ENCODE measurements around the gene NAGLU.
"Not testable (repeated sequence)": the region's sequence is repeated elsewhere in the genome, so short reads cannot be mapped to it uniquely, and the experiment has no call there.

Gene NAGLU

DNA sequence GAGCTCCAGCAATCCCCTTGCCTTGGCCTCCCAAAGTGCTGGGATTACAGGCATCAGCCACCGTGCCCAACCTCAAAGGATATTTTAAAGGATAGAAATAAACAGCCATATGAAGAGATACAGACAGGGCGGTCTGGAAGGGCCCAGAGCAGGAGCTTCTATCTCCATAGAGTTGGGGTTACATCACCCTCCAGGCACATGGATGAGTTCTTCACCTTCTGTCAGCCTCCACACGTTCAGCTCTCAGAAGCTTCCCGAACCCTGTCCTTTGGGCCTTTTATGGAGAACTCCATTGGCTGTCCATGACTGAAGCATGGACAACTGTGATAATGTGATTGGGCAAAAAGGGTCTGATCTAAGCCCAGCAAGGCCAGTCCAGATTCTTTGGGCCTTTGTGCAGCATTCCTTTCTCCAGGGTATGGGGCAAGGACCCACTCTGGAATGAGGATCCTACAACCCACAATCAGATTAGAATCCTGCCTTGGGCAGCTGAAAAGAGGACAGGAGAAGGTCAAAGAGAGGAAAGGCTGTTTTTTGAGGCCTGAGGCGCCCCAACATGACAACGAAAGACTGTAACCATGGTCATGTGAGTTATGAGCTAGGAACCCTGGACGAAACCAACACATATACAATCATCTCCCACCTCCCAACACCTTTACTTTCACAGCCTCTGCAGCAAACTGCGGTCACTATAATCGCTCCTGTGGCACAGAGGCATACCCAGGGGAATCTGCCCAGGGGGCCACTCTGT, 9.9 kb downstream of the NAGLU start:
- DNase-seq (ENCODE audit: low read depth): not testable (repeated sequence)

DNA sequence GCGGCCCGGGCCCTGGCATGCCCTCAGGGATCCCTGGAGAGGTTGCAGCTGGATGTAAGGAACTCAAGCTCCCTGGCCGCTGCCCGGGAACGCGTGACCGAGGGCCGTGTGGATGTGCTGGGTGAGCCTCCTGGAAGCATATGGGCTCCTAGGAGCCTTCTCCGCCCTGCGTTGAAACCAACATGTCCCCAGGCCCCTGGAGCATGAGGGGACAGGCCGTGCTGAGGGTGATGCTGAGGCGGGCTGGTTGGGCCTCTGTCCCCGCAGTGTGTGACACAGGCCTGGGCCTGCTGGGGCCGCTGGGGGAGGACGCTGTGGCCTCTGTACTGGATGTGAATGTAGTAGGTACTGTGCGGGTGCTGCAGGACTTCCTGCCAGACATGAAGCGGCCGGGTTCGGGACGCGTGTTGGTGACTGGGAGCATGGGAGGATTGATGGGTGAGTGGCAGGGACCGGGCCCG, 11.0 kb downstream of the NAGLU start:
- no peak for DNase-seq (ENCODE audit: low read depth)

DNA sequence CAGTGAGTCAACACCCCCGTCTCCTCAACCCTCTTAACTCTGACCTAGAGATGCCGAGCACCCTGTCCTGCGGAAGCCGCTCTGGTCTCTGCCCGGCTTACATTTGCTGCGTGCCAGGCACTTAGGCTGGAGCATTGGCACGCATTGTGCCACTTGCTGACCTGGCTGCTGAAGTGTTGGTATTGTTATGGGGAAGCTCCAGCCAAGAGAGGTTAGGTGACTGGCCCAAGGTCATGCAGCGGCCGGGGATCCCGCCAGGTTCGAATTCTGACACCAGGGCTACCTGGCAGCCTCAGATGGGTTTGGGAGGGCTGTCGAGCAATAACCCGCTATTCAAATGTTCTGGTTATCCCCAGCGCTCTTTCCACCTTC, 11.6 kb downstream of the NAGLU start:
- DNase-seq (ENCODE audit: low read depth): no peak

DNA sequence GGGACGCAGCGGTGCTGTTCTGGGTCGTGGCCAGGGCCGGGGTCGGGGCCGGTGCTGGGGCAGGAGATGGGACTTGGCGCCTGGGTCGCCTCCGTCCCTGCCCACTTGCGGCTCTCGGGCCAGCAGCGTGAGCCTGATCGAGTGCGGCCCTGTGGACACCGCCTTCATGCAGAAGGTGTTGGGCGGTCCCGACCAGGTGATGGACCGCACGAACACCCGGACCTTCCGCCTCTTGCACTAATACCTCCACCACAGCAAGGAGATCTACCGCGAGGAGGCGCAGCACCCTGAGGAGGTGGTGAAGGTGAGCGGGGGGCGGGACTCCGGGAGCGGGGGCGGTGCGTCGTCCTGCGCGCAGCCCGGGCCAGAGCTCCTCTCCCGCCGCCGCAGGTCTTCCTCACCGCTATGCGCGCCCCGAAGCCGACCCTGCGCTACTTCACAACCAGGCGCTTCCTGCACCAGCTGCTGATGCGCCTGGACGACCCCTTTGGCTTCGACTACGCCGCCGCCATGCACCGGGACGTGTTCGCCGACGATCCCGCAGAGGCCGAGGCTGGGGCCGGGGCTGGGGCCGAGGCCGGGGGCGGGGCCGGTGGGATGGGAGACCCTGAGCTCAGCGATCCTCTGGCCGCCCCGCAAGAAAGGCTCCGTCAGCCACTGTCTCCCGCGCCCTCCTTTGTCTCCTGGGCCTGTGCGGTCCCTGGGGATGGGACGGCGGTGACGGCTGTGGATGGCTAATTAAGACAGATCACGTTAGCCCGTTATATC, 12.2 kb downstream of the NAGLU start:
- DNase-seq (ENCODE audit: low read depth): peak; percentile 71

DNA sequence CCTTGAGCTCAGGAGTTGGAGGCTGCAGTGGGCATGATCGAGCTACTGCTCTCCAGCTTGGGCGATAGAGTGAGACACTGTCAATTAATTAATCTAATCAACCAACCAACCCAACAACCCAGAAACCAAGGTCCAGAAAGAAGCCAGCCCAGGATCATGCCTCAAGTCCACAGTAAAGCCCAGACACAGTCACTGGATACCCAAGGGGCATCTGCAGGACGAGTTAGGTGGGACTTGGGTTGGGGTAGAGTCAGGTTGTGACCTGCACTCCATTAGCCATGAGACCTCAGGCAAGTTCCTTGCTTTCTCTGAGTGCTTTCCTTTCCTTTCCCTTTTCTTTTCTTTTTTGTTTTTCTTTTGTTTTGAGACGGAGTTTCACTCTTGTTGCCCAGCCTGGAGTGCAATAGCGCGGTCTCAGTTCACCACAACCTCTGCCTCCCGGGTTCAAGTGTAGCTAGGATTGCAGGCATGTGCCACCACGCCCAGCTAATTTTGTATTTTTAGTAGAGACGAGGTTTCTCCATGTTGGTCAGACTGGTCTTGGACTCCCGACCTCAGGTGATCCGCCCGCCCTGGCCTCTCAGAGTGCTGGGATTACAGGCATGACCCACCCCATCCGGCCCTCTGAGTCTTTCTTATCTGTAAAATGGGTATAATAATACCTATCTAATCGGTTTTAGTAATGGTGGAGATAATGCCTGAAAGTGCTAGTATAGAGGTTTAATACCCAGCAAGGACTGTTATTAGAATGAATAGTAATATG, 13.1 kb downstream of the NAGLU start:
- no peak for DNase-seq (ENCODE audit: low read depth)

DNA sequence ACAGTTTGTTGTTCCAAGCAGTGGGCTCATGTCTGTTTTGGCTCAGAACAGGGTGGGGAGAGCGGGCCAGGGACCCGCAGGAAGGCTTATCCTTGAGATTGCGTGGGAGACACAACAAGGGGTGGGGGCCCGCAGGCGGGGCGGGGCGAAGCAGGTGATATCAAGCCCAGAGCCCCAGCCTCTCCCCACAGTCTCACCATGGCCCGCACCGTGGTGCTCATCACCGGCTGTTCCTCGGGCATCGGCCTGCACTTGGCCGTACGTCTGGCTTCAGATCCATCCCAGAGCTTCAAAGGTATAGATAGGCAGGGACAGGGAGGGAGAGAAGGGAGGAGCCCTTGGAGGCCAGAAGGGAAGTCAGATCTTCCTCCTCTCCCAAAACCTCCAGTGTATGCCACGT, 16.7 kb downstream of the NAGLU start, which contains the start of gene HSD17B1:
TSS of gene HSD17B1 (plus strand) at position 188 of the 400 bp plus-strand sequence. CDS start at position 199, 11 bp downstream.
- DNase-seq (ENCODE audit: low read depth): not testable (repeated sequence)

DNA sequence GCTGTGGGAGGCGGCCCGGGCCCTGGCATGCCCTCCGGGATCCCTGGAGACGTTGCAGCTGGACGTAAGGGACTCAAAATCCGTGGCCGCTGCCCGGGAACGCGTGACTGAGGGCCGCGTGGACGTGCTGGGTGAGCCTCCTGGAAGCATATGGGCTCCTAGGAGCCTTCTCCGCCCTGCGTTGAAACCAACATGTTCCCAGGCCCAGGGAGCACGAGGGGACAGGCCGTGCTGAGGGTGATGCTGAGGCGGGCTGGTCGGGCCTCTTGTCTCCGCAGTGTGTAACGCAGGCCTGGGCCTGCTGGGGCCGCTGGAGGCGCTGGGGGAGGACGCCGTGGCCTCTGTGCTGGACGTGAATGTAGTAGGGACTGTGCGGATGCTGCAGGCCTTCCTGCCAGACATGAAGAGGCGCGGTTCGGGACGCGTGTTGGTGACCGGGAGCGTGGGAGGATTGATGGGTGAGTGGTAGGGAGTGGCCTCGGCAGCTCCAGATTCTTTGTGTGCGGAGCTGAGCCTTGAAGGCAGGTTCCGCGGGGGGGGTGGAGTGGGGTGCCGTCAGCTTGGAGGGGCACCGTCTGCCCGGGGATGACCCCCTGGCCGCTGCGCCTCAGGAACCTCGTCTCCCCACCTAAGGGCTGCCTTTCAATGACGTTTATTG, 17.2 kb downstream of the NAGLU start:
- no peak for DNase-seq (ENCODE audit: low read depth)

DNA sequence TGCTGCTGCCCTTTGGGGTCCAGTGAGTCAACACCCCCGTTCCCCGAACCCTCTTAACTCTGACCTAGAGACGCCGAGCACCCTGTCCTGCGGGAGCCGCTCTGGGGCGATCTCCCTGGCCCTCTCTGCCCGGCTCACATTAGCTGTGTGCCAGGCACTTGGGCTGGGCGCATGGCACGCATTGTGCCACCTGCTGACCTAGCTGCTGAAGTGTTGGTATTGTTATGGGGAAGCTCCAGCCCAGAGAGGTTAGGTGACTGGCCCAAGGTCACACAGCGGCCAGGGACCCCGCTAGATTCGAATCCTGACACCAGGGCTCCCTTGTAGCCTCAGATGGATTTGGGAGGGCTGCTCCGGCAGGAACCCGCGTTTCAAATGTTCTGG, 17.8 kb downstream of the NAGLU start:
- no peak for DNase-seq (ENCODE audit: low read depth)

DNA sequence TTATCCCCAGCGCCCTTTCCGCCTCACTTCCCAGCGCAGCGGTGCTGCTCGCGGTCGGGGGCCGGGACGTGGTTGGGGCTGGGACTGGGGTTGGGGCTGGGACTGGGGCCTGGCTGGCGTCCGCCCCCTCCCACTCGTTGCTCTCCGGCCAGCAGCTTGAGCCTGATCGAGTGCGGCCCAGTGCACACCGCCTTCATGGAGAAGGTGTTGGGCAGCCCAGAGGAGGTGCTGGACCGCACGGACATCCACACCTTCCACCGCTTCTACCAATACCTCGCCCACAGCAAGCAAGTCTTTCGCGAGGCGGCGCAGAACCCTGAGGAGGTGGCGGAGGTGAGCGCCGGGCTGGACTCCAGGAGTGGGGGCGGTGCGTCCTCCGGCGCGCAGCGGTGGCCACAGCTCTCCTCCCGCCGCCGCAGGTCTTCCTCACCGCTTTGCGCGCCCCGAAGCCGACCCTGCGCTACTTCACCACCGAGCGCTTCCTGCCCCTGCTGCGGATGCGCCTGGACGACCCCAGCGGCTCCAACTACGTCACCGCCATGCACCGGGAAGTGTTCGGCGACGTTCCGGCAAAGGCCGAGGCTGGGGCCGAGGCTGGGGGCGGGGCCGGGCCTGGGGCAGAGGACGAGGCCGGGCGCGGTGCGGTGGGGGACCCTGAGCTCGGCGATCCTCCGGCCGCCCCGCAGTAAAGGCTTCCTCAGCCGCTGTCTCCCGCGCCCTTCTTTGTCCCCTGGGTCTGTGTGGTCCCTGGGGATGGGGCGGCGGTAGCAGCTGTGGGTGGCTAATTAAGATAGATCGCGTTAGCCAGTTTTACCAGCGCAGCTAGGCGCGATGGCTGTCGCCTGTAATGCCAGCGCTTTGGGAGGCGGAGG, 18.4 kb downstream of the NAGLU start:
- peak; percentile 49 for DNase-seq (ENCODE audit: low read depth)

DNA sequence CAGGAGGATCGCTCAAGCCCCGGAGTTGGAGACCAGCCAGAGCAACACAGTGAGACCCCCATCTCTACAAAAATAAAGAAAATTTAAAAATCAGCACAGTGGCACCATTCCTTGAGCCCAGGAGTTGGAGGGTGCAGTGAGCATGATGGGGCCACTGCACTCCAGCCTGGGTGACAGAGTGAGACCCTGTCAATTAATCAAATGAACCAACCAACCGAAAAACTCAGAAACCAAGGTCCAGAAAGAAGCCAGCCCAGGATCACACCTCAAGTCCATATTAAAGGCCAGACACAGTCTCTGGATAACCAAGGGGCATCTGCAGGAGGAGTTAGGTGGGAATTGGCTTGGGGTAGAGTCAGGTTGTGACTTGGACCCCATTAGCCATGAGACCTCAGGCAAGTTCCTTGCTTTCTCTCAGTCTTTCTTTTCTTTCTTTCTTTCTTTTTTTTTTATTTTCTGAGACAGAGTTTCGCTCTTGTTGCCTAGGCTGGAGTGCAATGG, 19.1 kb downstream of the NAGLU start:
- no peak for DNase-seq (ENCODE audit: low read depth)

DNA sequence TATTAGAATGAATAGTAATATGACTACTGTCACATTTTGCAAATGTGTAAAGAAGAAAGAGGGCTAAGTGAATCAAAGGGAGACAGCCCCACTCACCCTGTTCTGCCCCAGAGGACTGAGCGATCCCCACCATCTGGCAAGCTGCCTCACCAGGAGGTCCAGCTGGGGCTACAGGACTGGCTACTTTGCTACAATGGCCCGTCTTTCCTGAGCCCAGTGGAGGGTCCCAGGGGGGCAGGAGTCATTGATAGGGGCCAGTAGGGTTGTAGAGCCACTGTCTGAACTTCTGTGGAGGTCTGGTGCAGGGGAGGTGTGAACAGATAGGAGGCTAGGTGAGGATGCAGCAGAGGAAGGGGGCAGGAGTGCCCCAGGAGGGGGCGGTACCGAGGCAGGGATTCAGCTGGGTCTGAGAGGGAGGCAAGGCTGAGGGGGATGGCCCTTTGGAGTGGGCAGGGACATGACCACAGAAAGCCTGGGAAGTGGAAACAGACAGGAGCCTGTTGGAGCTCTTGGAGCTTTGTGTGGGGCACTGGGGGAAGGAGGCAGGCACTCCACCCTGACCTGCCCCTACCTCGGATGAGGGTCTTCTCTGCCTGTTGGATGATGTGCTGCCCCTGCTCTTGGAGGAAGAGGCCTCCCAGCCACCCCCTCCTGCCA, 20.0 kb downstream of the NAGLU start:
- not testable (repeated sequence) for DNase-seq (ENCODE audit: low read depth)

DNA sequence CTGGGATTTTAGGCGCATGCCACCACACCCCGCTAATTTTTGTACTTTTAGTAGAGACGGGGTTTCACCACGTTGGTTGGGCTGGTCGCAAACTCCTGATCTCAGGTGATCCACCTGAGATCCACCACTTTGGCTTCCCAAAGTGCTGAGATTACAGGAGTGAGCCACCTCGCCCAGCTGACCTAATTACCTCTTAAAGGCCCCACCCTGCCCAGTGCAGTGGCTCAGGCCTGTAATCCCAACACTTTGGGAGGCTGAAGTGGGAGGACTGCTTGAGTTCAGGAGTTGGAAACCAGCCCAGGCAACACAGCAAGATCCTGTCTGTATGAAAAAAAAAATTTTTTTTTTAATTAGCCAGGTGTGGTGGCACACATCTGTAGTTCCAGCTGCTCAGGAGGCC, 23.0 kb downstream of the NAGLU start:
- no peak for DNase-seq (ENCODE audit: low read depth)

DNA sequence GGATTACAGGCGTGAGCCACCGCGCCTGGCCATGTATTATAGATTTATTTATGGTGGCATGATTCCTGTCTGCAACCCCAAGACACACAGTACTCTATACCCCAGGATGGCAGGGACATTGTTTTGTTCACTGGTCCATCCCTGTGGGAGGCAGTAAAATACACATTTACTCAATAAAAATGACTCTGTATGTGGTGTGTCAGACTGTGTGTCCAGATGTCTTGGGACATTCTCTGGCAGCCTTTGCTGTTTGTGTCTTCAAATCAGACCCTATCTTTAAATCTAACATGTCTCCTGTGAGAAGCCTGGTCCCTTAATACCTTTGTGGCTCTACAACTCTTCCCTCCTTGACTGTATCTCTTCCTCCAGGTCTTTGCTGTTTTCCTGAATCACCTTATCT, 24.2 kb downstream of the NAGLU start:
- no peak for DNase-seq (ENCODE audit: low read depth)

DNA sequence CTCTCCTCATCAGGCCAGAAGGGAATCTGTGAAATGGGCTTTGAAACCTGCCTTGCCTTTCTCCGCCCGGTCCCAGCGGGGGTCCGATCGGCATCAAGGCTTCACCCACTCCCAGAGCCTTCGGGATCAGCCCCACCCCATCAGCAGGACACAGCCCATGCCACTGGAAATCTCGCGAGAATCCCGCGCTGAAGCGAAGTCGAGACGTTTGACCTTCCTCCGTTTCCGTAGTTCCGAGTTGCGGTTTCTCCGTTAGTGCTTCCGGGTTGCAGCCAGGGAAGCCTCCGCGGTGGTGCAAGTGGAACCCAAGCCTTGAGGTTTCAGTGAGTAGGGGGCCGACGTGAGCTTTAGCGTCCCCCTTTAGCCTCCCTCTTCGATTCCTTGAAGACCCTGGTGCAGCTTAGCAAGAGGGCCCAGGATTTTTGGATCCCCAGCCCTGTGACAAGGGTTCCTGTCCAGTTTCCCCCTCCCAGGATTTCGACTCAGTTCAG, 25.9 kb downstream of the NAGLU start, which contains the start of gene COASY:
TSS of gene COASY (plus strand) at position 252 of the 491 bp plus-strand sequence. CDS start 475 bp downstream, outside the sequence.
- peak; percentile 87 for DNase-seq (ENCODE audit: low read depth)

DNA sequence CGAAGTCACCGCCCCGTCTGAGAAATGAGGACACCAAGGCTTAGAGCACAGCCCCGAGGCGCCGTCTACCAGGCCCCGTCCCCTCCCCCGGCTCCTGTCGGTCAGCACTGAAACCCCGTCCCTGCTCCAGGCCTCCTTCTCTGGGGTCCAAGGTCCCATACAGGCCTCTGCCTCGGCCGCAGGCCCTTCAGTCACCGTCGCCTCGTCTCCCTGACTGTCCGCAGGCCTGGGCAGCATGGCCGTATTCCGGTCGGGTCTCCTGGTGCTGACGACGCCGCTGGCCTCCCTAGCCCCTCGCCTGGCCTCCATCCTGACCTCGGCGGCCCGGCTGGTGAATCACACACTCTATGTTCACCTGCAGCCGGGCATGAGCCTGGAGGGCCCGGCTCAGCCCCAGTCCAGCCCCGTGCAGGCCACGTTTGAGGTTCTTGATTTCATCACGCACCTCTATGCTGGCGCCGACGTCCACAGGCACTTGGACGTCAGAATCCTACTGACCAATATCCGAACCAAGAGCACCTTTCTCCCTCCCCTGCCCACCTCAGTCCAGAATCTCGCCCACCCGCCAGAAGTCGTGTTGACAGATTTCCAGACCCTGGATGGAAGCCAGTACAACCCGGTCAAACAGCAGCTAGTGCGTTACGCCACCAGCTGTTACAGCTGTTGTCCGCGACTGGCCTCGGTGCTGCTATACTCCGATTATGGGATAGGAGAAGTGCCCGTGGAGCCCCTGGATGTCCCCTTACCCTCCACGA, 26.5 kb downstream of the NAGLU start:
- DNase-seq (ENCODE audit: low read depth): no peak

DNA sequence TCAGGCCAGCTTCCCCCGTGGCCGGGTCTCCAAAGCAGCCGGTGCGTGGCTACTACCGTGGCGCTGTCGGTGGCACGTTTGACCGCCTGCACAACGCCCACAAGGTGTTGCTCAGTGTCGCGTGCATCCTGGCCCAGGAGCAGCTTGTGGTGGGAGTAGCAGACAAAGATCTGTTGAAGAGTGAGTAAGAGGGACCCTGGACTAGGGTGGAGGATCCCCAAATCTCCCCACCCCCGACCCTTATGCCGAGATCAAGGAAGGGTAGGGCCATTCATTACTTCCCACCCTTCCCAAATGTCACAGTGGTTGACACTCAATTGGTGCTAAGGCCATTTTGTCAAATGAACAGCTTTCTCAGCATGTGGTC, 27.1 kb downstream of the NAGLU start:
- no peak for DNase-seq (ENCODE audit: low read depth)

DNA sequence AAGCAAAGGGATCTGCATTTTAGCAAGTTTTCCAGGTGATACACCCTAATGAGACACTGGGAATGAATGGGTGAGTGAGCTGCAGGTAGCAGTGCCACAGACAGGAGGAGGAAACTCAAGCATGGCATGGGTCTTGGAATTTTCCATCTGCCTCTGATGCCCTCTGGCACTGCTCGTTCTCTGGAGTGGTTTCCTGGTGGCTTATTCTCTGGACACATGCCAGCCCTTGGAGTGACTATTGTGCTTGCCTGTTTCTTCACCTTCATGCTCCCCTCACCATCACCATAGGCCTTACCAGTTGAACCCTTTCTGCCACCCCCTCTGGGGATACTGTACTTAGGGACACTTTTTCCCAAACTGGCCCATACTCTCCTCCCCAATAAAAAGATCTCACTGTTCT, 27.5 kb downstream of the NAGLU start:
- no peak for DNase-seq (ENCODE audit: low read depth)

DNA sequence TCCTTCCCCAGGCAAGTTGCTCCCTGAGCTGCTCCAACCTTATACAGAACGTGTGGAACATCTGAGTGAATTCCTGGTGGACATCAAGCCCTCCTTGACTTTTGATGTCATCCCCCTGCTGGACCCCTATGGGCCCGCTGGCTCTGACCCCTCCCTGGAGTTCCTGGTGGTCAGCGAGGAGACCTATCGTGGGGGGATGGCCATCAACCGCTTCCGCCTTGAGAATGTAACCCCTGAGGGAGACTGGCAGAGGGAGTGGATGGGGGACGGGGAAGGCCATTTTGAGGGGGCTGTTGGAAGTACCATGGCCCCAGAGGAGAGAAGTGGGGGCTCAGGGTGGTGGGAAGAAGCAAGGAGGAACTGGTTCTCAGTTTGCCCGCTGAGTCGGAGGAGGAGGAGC, 27.9 kb downstream of the NAGLU start:
- DNase-seq (ENCODE audit: low read depth): no peak

DNA sequence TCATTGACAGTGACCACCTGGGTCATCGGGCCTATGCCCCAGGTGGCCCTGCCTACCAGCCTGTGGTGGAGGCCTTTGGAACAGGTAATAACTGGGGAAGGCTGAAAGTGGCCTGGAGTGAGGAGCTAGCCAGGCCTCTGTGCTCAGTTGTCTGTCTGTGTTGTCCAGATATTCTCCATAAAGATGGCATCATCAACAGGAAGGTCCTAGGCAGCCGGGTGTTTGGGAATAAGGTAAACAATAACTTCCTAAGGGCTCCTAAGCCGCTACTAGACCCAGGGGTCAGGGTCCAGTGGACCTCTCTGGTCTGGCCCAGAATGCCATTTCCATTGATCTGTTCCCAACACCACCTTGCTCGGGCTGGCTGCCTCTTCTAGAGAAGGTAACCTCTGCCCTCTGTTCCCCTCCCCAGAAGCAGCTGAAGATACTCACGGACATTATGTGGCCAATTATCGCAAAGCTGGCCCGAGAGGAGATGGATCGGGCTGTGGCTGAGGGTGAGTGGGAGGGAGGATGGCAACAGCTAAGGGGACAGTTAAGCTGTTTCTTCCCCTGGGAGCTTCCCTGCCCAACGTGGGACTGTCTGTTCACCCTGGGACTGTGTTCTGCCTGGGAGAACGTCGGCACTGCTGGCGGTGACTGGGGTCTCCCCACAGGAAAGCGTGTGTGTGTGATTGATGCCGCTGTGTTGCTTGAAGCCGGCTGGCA, 28.9 kb downstream of the NAGLU start:
- DNase-seq (ENCODE audit: low read depth): no peak
